Right atrium auricular region (tissue), 2 donors: ENCODE results near the gene TUSC7. TPM values are rescaled to one million over a fixed set of nuclear protein-coding genes. Genes with fewer than 3 reads are reported as not detected.

Experiments
- DNase-seq: peaks from one replicate; pipeline ENCODE4 v3.0.0-alpha.2; 2019; ENCODE audit warnings: low spot score
- H3K27ac ChIP-seq, 2 donors: fragments of 200-600 bp; sonication (generic); 1 replicate in 1 of 2; 2 replicates in 1 of 2; pipeline ENCODE4 v1.5.1; 2016 to 2019
- H3K27me3 ChIP-seq, 2 donors: fragments of 200-600 bp; sonication (generic); one replicate each; pipeline versions ENCODE4 v1.5.1 to v1.6.0; 2017 to 2019
- H3K36me3 ChIP-seq: fragments of 200-600 bp; sonication (generic); one replicate; pipeline ENCODE4 v1.5.1; 2016
- H3K4me1 ChIP-seq, 2 donors: fragments of 200-600 bp; sonication (generic); one replicate each; pipeline versions ENCODE4 v1.5.1 to v1.6.0; 2017 to 2019
- H3K4me3 ChIP-seq, 2 donors: fragments of 200-600 bp; sonication (generic); 1 replicate in 1 of 2; 2 replicates in 1 of 2; pipeline ENCODE4 v1.5.1; 2017 to 2019; ENCODE audit warnings: mild to moderate bottlenecking in 1 of 2, moderate library complexity in 1 of 2
- H3K9me3 ChIP-seq, 2 donors: fragments of 200-600 bp; sonication (generic); one replicate each; pipeline ENCODE4 v1.5.1; 2019
- CTCF ChIP-seq, 2 donors: fragments of 200-600 bp; sonication (generic); IDR thresholded peaks; one replicate each; pipeline ENCODE4 v1.5.1; 2019; ENCODE audit warnings: antibody characterized with exemption in 2 of 2
- total RNA-seq, 2 donors: library from RNA; depleted of rRNA; stranded (reverse); fragments of >200 nt; gene quantifications; one replicate each; pipeline ENCODE4 v1.1.0, GENCODE V29; 2016

TUSC7 gene
- total RNA-seq, 2 donors from 2014 or later: not detected

DNA sequence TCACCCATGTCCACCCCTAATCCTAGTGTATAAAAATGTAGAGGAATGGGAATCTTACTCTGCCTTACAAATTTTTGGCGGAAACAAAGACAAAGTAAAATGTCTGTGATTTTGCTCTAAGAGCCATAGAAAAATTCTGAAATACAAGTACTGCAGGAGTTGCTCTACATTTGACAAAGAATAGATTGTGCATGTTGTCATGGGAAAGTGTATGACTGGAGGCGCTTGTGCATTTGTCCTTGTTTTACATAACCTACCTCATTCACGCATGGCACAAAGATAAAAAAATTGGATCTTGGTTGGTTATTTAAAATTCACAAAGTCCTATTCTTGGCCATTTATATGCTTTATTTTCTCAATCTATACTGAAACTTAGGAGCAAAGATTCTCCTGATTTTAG is 2.0 kb upstream of the TUSC7 start:
- H3K9me3 ChIP-seq: no peaks in the 10 kb centered on the region
- no peaks in the 10 kb centered on the region for H3K4me1 ChIP-seq
- no peak for DNase-seq
- no peaks in the 10 kb centered on the region for H3K36me3 ChIP-seq
- no peak overlapping the region for H3K4me3 ChIP-seq
- H3K27ac ChIP-seq: no peak overlapping the region
- TF ChIP-seq CTCF (IDR thresholded peaks at IDR 0.05): no peak
- no peaks in the 10 kb centered on the region for H3K27me3 ChIP-seq

GRCh38 chr3:116716490-116716889 is 6.9 kb downstream of the TUSC7 start:
- Histone ChIP-seq H3K4me1 (no peaks in the 10 kb centered on the region), H3K27me3 (no peaks in the 10 kb centered on the region), H3K36me3 (no peaks in the 10 kb centered on the region), H3K4me3 (no peak overlapping the region), H3K9me3 (no peaks in the 10 kb centered on the region), H3K27ac (no peak overlapping the region)
- no peak for TF ChIP-seq CTCF (IDR thresholded peaks at IDR 0.05)
- DNase-seq: no peak

- no peak for DNase-seq
- H3K4me3 ChIP-seq: no peak overlapping the region
These were observed 8.0 kb downstream of the TUSC7 start for GRCh38 chr3:116717566-116717965.

DNA sequence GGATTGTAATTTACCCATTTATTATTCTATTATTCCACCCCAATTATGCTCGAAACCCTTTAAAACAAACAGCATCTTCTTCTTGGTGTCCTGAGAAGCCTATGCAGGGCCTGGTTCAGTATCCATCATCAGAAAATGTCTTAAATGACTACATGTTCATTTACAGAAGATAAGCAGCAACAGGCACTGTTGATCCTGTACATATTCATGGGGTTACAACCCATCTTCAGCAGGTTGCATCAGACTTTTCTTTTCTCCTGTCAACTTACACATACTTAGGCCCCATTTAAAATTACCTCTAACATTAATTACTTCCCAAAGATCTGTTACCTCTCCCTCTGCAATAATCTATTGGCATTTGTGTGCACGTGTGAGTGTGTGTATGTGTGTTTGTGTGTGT is 18.9 kb downstream of the TUSC7 start:
- H3K36me3 ChIP-seq: no peaks in the 10 kb centered on the region
- DNase-seq: no peak
- no peaks in the 10 kb centered on the region for H3K4me1 ChIP-seq
- H3K4me3 ChIP-seq: no peak overlapping the region
- no peak for TF ChIP-seq CTCF (IDR thresholded peaks at IDR 0.05)
- H3K27me3 ChIP-seq: no peaks in the 10 kb centered on the region
- H3K27ac ChIP-seq: no peak overlapping the region
- no peaks in the 10 kb centered on the region for H3K9me3 ChIP-seq

More at GRCh38 chr3:116717566-116717965, 8.0 kb downstream of the TUSC7 start:
- no peak for TF ChIP-seq CTCF (IDR thresholded peaks at IDR 0.05)
- no peaks in the 10 kb centered on the region for H3K27me3 ChIP-seq
- H3K9me3 ChIP-seq: no peaks in the 10 kb centered on the region
- H3K36me3 ChIP-seq: no peaks in the 10 kb centered on the region
- no peaks in the 10 kb centered on the region for H3K4me1 ChIP-seq
- H3K27ac ChIP-seq: no peak overlapping the region

GRCh38 chr3:116734243-116734642 is 24.7 kb downstream of the TUSC7 start:
- Histone ChIP-seq H3K9me3 (no peaks in the 10 kb centered on the region), H3K4me3 (no peak overlapping the region), H3K36me3 (no peaks in the 10 kb centered on the region), H3K4me1 (no peaks in the 10 kb centered on the region), H3K27me3 (no peaks in the 10 kb centered on the region), H3K27ac (no peak overlapping the region)
- no peak for DNase-seq
- TF ChIP-seq CTCF (IDR thresholded peaks at IDR 0.05): no peak

- Histone ChIP-seq H3K27ac (no peak overlapping the region), H3K4me1 (no peaks in the 10 kb centered on the region), H3K9me3 (no peaks in the 10 kb centered on the region), H3K4me3 (no peak overlapping the region), H3K27me3 (no peaks in the 10 kb centered on the region), H3K36me3 (no peaks in the 10 kb centered on the region)
- no peak for TF ChIP-seq CTCF (IDR thresholded peaks at IDR 0.05)
- DNase-seq: no peak
These were observed 30.1 kb downstream of the TUSC7 start for GRCh38 chr3:116739678-116740077.
